SK-N-MC (cell line): Measurements from ENCODE around the gene STARD10.
"Not testable (repeated sequence)": the region's sequence is repeated elsewhere in the genome, so short reads cannot be mapped to it uniquely, and the experiment has no call there.

Source experiments
- DNase-seq: peaks from one replicate; pipeline ENCODE4 v3.0.0-alpha.2; 2011; ENCODE audit warnings: low read depth, low spot score
- H3K27ac ChIP-seq: fragments of 200-600 bp; sonication (generic); 2 replicates; pipeline ENCODE4 v1.5.1; 2016; ENCODE audit warnings: mixed run types
- H3K36me3 ChIP-seq: fragments of 200-600 bp; sonication (generic); 2 replicates; pipeline ENCODE4 v1.6.1; 2017; ENCODE audit warnings: antibody characterized with exemption, low read length, mixed read lengths; ENCODE audit not compliant: insufficient read depth
- H3K4me3 ChIP-seq: fragments of 200-600 bp; sonication (generic); 2 replicates; pipeline ENCODE4 v1.5.1; 2016
- H3K9ac ChIP-seq: fragments of 200-600 bp; sonication (generic); 2 replicates; pipeline ENCODE4 v1.8.0; 2017; ENCODE audit warnings: mixed run types, mixed read lengths; ENCODE audit not compliant: insufficient read length
- H3K9me3 ChIP-seq: fragments of 200-600 bp; sonication (generic); 2 replicates; pipeline ENCODE4 v1.6.1; 2017; ENCODE audit warnings: low read depth, mild to moderate bottlenecking, antibody characterized with exemption, low read length, moderate library complexity, mixed read lengths
- EZH2 ChIP-seq: fragments of 200-600 bp; sonication (generic); IDR thresholded peaks from one replicate; pipeline ENCODE4 v1.6.1; 2017; ENCODE audit warnings: antibody characterized with exemption
- FOXP2 ChIP-seq: optimal IDR thresholded peaks from 2 replicates; pipeline ENCODE3; 2011; ENCODE audit warnings: mild to moderate bottlenecking, moderate library complexity; ENCODE audit not compliant: insufficient read depth; ENCODE audit errors: extremely low read length, control extremely low read depth
- POLR2AphosphoS5 ChIP-seq: IDR thresholded peaks from 2 replicates; pipeline ENCODE4 v1.6.1; 2012; ENCODE audit warnings: mild to moderate bottlenecking, low read depth, low read length, borderline replicate concordance

Gene STARD10

GRCh38 chr11:72805216-72805615 is 11.4 kb upstream of the STARD10 start:
- Histone ChIP-seq H3K9me3 (no peaks in the 10 kb centered on the region), H3K9ac (no peak overlapping the region), H3K36me3 (no peaks in the 10 kb centered on the region), H3K4me3 (no peak overlapping the region), H3K27ac (no peak overlapping the region)
- TF ChIP-seq EZH2 (no peak), POLR2AphosphoS5 (no peak), FOXP2 (no peak)
- DNase-seq, result no peak

GRCh38 chr11:72802822-72803221 is 9.0 kb upstream of the STARD10 start:
- H3K4me3 ChIP-seq, result no peak overlapping the region
- no peaks in the 10 kb centered on the region for H3K36me3 ChIP-seq
- no peaks in the 10 kb centered on the region for H3K9me3 ChIP-seq
- no peak overlapping the region for H3K27ac ChIP-seq
- no peak overlapping the region for H3K9ac ChIP-seq
- no peak for DNase-seq
- TF ChIP-seq POLR2AphosphoS5 (no peak), FOXP2 (no peak), EZH2 (no peak)

GRCh38 chr11:72799441-72799840 is 5.6 kb upstream of the STARD10 start:
- no peak for TF ChIP-seq EZH2
- no peak for TF ChIP-seq FOXP2
- no peak overlapping the region for H3K9ac ChIP-seq
- H3K27ac ChIP-seq, result no peak overlapping the region
- no peak for DNase-seq
- no peaks in the 10 kb centered on the region for H3K9me3 ChIP-seq
- no peak overlapping the region for H3K4me3 ChIP-seq
- H3K36me3 ChIP-seq, result no peaks in the 10 kb centered on the region

GRCh38 chr11:72798361-72798760 is 4.5 kb upstream of the STARD10 start:
- TF ChIP-seq EZH2, result no peak
- TF ChIP-seq FOXP2, result no peak
- TF ChIP-seq POLR2AphosphoS5, result no peak
- no peaks in the 10 kb centered on the region for H3K36me3 ChIP-seq
- H3K27ac ChIP-seq, result no peak overlapping the region
- no peak overlapping the region for H3K4me3 ChIP-seq
- no peaks in the 10 kb centered on the region for H3K9me3 ChIP-seq
- H3K9ac ChIP-seq, result no peak overlapping the region
- DNase-seq, result no peak

GRCh38 chr11:72793076-72793424 is 797 bp downstream of the STARD10 start:
- no peak for DNase-seq
- Histone ChIP-seq H3K9ac (peak overlapping the region; percentile 51), H3K4me3 (peak overlapping the region; percentile 91), H3K27ac (no peak overlapping the region), H3K9me3 (no peaks in the 10 kb centered on the region), H3K36me3 (no peaks in the 10 kb centered on the region)
- no peak for TF ChIP-seq POLR2AphosphoS5
- no peak for TF ChIP-seq EZH2
- TF ChIP-seq FOXP2, result no peak

- H3K9ac ChIP-seq, result no peak overlapping the region
- no peak overlapping the region for H3K4me3 ChIP-seq
- TF ChIP-seq POLR2AphosphoS5 (no peak), FOXP2 (no peak)
- no peak for DNase-seq
- no peaks in the 10 kb centered on the region for H3K9me3 ChIP-seq
- H3K36me3 ChIP-seq, result no peaks in the 10 kb centered on the region
- no peak overlapping the region for H3K27ac ChIP-seq
Observed at GRCh38 chr11:72792437-72793021, 1.3 kb downstream of the STARD10 start.

- not testable (repeated sequence) for DNase-seq, H3K27ac ChIP-seq, H3K4me3 ChIP-seq, H3K36me3 ChIP-seq, H3K9ac ChIP-seq, H3K9me3 ChIP-seq
Observed at GRCh38 chr11:72791228-72791627, 2.6 kb downstream of the STARD10 start.

- DNase-seq, result no peak
- no peaks in the 10 kb centered on the region for H3K36me3 ChIP-seq
- no peak overlapping the region for H3K27ac ChIP-seq
- H3K9ac ChIP-seq, result no peak overlapping the region
- no peak overlapping the region for H3K4me3 ChIP-seq
- TF ChIP-seq POLR2AphosphoS5 (no peak), FOXP2 (no peak), EZH2 (no peak)
- H3K9me3 ChIP-seq, result no peaks in the 10 kb centered on the region
Observed at GRCh38 chr11:72789493-72790131, 4.2 kb downstream of the STARD10 start.

GRCh38 chr11:72788241-72788640 is 5.6 kb downstream of the STARD10 start:
- Histone ChIP-seq H3K4me3 (no peak overlapping the region), H3K9ac (no peak overlapping the region), H3K27ac (no peak overlapping the region), H3K36me3 (no peaks in the 10 kb centered on the region), H3K9me3 (no peaks in the 10 kb centered on the region)
- TF ChIP-seq FOXP2 (no peak), EZH2 (no peak), POLR2AphosphoS5 (no peak)
- DNase-seq, result no peak
